HepG2 (cell line): ENCODE results near the gene CFL1. TPM values are rescaled to one million over a fixed set of nuclear protein-coding genes. Genes with fewer than 3 reads are reported as not detected.
A peak's percentile ranks its signal among the peaks of the same experiment; 100 is the strongest.

Source experiments
- PCBP2 ChIP-seq: fragments of 200-400 bp; formaldehyde crosslinking; optimal IDR thresholded peaks from 2 replicates; pipeline ENCODE3; 2018; ENCODE audit warnings: low read length, low read depth; ENCODE audit not compliant: poor library complexity, severe bottlenecking
- RFX5 ChIP-seq: IDR thresholded peaks from 2 replicates; pipeline ENCODE4 v1.6.1; 2011; ENCODE audit warnings: low read depth, low read length, improper control_type of control experiment
- ZNF121 ChIP-seq: sonication (generic); formaldehyde crosslinking; IDR thresholded peaks from 2 replicates; pipeline ENCODE4 v1.5.0; 2020; ENCODE audit warnings: mild to moderate bottlenecking, missing genetic modification reagents
- ZNF124 ChIP-seq: sonication (generic); formaldehyde crosslinking; IDR thresholded peaks from 2 replicates; pipeline ENCODE4 v1.4.0; 2020; ENCODE audit warnings: missing genetic modification reagents
- ZNF44 ChIP-seq: sonication (generic); formaldehyde crosslinking; IDR thresholded peaks from 2 replicates; pipeline ENCODE4 v1.5.1; 2020; ENCODE audit warnings: mild to moderate bottlenecking, missing genetic modification reagents
- polyA plus RNA-seq, 8 experiments: library from polyadenylated mRNA; depleted of rRNA in 3 of 8; stranded (reverse) in 7 of 8; unstranded in 1 of 8; fragments of >200 nt; fragmentation: Illumina TruSeq in 4 of 8; extraction: Trizol in 4 of 8; gene quantifications; 2 replicates each; pipeline versions ENCODE4 v1.2.1 to v1.2.3, GENCODE V29; 2011 to 2016; ENCODE audit warnings: low read depth in 4 of 8, missing spikeins in 1 of 8, mixed read lengths in 1 of 8; ENCODE audit not compliant: insufficient read depth in 1 of 8
- total RNA-seq, 5 experiments: library from RNA; depleted of rRNA; stranded (reverse); fragments of >200 nt; fragmentation: Illumina TruSeq; extraction: Trizol; gene quantifications; 2 replicates each; pipeline ENCODE4 v1.2.3, GENCODE V29; 2016; ENCODE audit warnings: low read depth in 1 of 5
- TF ChIP-seq, protein P1 (sequence below): sonication (generic); formaldehyde crosslinking; IDR thresholded peaks from 2 replicates; pipeline ENCODE4 v1.4.0; 2020; ENCODE audit warnings: mild to moderate bottlenecking, missing genetic modification reagents
- TF ChIP-seq, protein P2 (sequence below): sonication (generic); formaldehyde crosslinking; IDR thresholded peaks from 2 replicates; pipeline ENCODE4 v1.5.0; 2020; ENCODE audit warnings: mild to moderate bottlenecking, missing genetic modification reagents, borderline replicate concordance
- TF ChIP-seq, protein P3 (sequence below): sonication (generic); formaldehyde crosslinking; IDR thresholded peaks from 2 replicates; pipeline ENCODE4 v1.8.0; 2022; ENCODE audit warnings: low read depth, missing genetic modification reagents
- TF ChIP-seq, protein P4 (sequence below): sonication (generic); formaldehyde crosslinking; IDR thresholded peaks from 2 replicates; pipeline ENCODE4 v1.8.1; 2022; ENCODE audit warnings: mild to moderate bottlenecking, missing genetic modification reagents
- TF ChIP-seq, protein P5 (sequence below): sonication (generic); formaldehyde crosslinking; IDR thresholded peaks from 2 replicates; pipeline ENCODE4 v1.4.0; 2020; ENCODE audit warnings: missing genetic modification reagents, borderline replicate concordance

The CFL1 gene
- total and polyA plus RNA-seq, 2 of the 13 experiments (the other 11 are each of a cell fraction or from before 2014, with no cell fraction given): 379 to 383 TPM

DNA sequence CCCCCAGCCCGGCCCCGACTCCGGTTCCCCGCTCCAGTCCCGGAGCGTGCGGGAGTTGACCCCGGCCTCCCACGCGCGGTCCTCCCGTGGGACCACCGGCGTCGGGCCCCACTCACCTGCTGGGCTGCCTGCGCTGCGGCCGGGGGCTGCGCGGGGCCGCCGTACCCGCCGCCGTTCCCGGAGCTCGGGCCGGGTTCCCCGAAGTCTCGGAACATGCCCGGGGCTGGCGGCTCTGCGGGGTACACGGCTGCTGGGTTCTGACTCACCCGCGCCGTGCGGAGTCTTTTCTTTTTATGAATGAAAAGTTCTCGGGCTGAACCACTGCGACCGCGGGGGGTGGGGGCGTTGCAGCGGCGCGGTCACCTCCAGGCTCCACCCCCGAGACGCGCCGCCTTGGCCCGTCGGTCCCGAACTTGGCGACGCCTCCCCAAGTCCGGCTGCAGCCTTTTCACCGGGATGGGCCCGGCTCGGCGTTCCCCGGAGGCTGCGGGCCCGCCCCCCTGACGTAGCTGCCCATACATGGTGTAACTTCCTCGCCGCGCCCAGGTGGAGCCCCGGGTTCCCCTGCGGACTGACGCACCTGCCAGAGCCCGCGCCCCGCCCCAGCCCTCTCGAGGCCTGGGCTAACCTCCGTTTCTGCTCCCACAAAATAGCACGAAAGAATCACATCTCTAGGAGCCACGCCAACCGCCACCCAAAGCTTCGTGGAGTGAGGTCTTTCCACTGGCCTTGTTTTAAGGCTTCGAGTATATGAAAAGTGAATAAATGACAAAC, 42.3 kb upstream of the CFL1 start, which contains the start of gene FOSL1 (continued):
- TF ChIP-seq, protein P1, sequence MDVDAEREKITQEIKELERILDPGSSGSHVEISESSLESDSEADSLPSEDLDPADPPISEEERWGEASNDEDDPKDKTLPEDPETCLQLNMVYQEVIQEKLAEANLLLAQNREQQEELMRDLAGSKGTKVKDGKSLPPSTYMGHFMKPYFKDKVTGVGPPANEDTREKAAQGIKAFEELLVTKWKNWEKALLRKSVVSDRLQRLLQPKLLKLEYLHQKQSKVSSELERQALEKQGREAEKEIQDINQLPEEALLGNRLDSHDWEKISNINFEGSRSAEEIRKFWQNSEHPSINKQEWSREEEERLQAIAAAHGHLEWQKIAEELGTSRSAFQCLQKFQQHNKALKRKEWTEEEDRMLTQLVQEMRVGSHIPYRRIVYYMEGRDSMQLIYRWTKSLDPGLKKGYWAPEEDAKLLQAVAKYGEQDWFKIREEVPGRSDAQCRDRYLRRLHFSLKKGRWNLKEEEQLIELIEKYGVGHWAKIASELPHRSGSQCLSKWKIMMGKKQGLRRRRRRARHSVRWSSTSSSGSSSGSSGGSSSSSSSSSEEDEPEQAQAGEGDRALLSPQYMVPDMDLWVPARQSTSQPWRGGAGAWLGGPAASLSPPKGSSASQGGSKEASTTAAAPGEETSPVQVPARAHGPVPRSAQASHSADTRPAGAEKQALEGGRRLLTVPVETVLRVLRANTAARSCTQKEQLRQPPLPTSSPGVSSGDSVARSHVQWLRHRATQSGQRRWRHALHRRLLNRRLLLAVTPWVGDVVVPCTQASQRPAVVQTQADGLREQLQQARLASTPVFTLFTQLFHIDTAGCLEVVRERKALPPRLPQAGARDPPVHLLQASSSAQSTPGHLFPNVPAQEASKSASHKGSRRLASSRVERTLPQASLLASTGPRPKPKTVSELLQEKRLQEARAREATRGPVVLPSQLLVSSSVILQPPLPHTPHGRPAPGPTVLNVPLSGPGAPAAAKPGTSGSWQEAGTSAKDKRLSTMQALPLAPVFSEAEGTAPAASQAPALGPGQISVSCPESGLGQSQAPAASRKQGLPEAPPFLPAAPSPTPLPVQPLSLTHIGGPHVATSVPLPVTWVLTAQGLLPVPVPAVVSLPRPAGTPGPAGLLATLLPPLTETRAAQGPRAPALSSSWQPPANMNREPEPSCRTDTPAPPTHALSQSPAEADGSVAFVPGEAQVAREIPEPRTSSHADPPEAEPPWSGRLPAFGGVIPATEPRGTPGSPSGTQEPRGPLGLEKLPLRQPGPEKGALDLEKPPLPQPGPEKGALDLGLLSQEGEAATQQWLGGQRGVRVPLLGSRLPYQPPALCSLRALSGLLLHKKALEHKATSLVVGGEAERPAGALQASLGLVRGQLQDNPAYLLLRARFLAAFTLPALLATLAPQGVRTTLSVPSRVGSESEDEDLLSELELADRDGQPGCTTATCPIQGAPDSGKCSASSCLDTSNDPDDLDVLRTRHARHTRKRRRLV (CRISPR knock-in tag): no peak
- TF ChIP-seq, protein P2, sequence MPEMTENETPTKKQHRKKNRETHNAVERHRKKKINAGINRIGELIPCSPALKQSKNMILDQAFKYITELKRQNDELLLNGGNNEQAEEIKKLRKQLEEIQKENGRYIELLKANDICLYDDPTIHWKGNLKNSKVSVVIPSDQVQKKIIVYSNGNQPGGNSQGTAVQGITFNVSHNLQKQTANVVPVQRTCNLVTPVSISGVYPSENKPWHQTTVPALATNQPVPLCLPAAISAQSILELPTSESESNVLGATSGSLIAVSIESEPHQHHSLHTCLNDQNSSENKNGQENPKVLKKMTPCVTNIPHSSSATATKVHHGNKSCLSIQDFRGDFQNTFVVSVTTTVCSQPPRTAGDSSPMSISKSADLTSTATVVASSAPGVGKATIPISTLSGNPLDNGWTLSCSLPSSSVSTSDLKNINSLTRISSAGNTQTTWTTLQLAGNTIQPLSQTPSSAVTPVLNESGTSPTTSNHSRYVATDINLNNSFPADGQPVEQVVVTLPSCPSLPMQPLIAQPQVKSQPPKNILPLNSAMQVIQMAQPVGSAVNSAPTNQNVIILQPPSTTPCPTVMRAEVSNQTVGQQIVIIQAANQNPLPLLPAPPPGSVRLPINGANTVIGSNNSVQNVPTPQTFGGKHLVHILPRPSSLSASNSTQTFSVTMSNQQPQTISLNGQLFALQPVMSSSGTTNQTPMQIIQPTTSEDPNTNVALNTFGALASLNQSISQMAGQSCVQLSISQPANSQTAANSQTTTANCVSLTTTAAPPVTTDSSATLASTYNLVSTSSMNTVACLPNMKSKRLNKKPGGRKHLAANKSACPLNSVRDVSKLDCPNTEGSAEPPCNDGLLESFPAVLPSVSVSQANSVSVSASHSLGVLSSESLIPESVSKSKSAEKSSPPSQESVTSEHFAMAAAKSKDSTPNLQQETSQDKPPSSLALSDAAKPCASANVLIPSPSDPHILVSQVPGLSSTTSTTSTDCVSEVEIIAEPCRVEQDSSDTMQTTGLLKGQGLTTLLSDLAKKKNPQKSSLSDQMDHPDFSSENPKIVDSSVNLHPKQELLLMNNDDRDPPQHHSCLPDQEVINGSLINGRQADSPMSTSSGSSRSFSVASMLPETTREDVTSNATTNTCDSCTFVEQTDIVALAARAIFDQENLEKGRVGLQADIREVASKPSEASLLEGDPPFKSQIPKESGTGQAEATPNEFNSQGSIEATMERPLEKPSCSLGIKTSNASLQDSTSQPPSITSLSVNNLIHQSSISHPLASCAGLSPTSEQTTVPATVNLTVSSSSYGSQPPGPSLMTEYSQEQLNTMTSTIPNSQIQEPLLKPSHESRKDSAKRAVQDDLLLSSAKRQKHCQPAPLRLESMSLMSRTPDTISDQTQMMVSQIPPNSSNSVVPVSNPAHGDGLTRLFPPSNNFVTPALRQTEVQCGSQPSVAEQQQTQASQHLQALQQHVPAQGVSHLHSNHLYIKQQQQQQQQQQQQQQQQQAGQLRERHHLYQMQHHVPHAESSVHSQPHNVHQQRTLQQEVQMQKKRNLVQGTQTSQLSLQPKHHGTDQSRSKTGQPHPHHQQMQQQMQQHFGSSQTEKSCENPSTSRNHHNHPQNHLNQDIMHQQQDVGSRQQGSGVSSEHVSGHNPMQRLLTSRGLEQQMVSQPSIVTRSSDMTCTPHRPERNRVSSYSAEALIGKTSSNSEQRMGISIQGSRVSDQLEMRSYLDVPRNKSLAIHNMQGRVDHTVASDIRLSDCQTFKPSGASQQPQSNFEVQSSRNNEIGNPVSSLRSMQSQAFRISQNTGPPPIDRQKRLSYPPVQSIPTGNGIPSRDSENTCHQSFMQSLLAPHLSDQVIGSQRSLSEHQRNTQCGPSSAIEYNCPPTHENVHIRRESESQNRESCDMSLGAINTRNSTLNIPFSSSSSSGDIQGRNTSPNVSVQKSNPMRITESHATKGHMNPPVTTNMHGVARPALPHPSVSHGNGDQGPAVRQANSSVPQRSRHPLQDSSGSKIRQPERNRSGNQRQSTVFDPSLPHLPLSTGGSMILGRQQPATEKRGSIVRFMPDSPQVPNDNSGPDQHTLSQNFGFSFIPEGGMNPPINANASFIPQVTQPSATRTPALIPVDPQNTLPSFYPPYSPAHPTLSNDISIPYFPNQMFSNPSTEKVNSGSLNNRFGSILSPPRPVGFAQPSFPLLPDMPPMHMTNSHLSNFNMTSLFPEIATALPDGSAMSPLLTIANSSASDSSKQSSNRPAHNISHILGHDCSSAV (CRISPR knock-in tag): no peak
- TF ChIP-seq RFX5 (no peak), PCBP2 (no peak), ZNF124 (CRISPR knock-in tag) (no peak), ZNF44 (no peak), ZNF121 (CRISPR knock-in tag) (peak; percentile 46; the same call in 1 of the 2 replicates)
- TF ChIP-seq, protein P3, sequence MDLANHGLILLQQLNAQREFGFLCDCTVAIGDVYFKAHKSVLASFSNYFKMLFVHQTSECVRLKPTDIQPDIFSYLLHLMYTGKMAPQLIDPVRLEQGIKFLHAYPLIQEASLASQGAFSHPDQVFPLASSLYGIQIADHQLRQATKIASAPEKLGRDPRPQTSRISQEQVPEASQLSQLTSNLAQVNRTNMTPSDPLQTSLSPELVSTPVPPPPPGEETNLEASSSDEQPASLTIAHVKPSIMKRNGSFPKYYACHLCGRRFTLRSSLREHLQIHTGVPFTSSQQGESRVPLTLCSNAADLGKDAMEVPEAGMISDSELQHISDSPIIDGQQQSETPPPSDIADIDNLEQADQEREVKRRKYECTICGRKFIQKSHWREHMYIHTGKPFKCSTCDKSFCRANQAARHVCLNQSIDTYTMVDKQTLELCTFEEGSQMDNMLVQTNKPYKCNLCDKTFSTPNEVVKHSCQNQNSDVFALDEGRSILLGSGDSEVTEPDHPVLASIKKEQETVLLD (CRISPR knock-in tag): no peak; the same call in 1 of the 2 replicates
- TF ChIP-seq, protein P4, sequence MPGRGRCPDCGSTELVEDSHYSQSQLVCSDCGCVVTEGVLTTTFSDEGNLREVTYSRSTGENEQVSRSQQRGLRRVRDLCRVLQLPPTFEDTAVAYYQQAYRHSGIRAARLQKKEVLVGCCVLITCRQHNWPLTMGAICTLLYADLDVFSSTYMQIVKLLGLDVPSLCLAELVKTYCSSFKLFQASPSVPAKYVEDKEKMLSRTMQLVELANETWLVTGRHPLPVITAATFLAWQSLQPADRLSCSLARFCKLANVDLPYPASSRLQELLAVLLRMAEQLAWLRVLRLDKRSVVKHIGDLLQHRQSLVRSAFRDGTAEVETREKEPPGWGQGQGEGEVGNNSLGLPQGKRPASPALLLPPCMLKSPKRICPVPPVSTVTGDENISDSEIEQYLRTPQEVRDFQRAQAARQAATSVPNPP (CRISPR knock-in tag): no peak
- TF ChIP-seq, protein P5, sequence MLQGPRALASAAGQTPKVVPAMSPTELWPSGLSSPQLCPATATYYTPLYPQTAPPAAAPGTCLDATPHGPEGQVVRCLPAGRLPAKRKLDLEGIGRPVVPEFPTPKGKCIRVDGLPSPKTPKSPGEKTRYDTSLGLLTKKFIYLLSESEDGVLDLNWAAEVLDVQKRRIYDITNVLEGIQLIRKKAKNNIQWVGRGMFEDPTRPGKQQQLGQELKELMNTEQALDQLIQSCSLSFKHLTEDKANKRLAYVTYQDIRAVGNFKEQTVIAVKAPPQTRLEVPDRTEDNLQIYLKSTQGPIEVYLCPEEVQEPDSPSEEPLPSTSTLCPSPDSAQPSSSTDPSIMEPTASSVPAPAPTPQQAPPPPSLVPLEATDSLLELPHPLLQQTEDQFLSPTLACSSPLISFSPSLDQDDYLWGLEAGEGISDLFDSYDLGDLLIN (CRISPR knock-in tag): no peak
